K562 (cell line): Measurements from ENCODE around the gene RARG. TPM values are rescaled to one million over a fixed set of nuclear protein-coding genes. Genes with fewer than 3 reads are reported as not detected.

Source experiments
- BRD9 ChIP-seq: fragments of 450-650 bp; IDR thresholded peaks from 2 replicates; pipeline ENCODE4 v1.6.1; 2018; ENCODE audit warnings: low read depth; ENCODE audit not compliant: partially characterized antibody
- C11orf30 ChIP-seq: fragments of 450-650 bp; IDR thresholded peaks from 2 replicates; pipeline ENCODE4 v1.6.1; 2016; ENCODE audit warnings: low read depth, mild to moderate bottlenecking
- CBX5 ChIP-seq: IDR thresholded peaks from 2 replicates; pipeline ENCODE4 v1.6.1; 2014; ENCODE audit warnings: low read depth, borderline replicate concordance
- CREM ChIP-seq: IDR thresholded peaks from 2 replicates; pipeline ENCODE4 v1.6.1; 2014; ENCODE audit warnings: antibody characterized with exemption, low read depth
- HMG20A ChIP-seq: fragments of 450-650 bp; formaldehyde crosslinking; conservative IDR thresholded peaks from 2 replicates; pipeline ENCODE4 v1.4.0; 2020; ENCODE audit warnings: mild to moderate bottlenecking, mixed read lengths
- HNRNPL ChIP-seq: fragments of 200-400 bp; formaldehyde crosslinking; IDR thresholded peaks from 2 replicates; pipeline ENCODE4 v1.6.1; 2017; ENCODE audit warnings: low read depth, mild to moderate bottlenecking, low read length
- NFRKB ChIP-seq: fragments of 450-650 bp; IDR thresholded peaks from 2 replicates; pipeline ENCODE4 v1.6.1; 2016; ENCODE audit warnings: low read depth
- NR2C2 ChIP-seq, 2 experiments: fragments of 200-800 bp in 1 of 2; sonication (Bioruptor generic) in 1 of 2; sonication (generic) in 1 of 2; formaldehyde crosslinking in 1 of 2; IDR thresholded peaks; 2 replicates each; pipeline versions ENCODE4 v1.6.1 to v1.8.0; 2016 to 2022; ENCODE audit warnings: mild to moderate bottlenecking in 1 of 2, missing compliant biosample characterization in 1 of 2, missing genetic modification characterization in 1 of 2, missing genetic modification reagents in 1 of 2
- SAP30 ChIP-seq: fragments of 200-600 bp; sonication (generic); IDR thresholded peaks from 2 replicates; pipeline ENCODE4 v1.6.1; 2012; ENCODE audit warnings: borderline replicate concordance, low read depth, mild to moderate bottlenecking, moderate library complexity, low read length, control low read depth, inconsistent platforms; ENCODE audit not compliant: insufficient read depth, poor library complexity, severe bottlenecking
- ZNF76 ChIP-seq: fragments of 250-450 bp; sonication (Bioruptor Pico); IDR thresholded peaks from 2 replicates; pipeline ENCODE4 v1.4.0; 2020; ENCODE audit warnings: mild to moderate bottlenecking, moderate library complexity, borderline replicate concordance
- polyA plus RNA-seq, 8 experiments: library from polyadenylated mRNA; depleted of rRNA in 4 of 8; stranded (reverse) in 5 of 8; unstranded in 3 of 8; fragments of >200 nt; fragmentation: Nextera tagmentation in 2 of 8; fragmentation: Illumina TruSeq in 1 of 8; extraction: Ambion mirVana in 2 of 8; extraction: Trizol in 1 of 8; gene quantifications; 2 replicates each; pipeline versions ENCODE4 v1.2.1 to v1.2.3, GENCODE V29; 2011 to 2014; ENCODE audit warnings: inconsistent platforms in 1 of 8, missing spikeins in 1 of 8
- total RNA-seq, 7 experiments: library from RNA; depleted of rRNA in 6 of 7; stranded (reverse); fragments of >200 nt in 6 of 7; fragmentation: Illumina TruSeq in 2 of 7; extraction: Trizol in 2 of 7; gene quantifications; 2 replicates each; pipeline versions ENCODE4 v1.2.1 to v1.2.3, GENCODE V29; 2011 to 2021; ENCODE audit warnings: low replicate concordance in 1 of 7
- TF ChIP-seq, protein P1 (sequence below): fragments of 450-650 bp; formaldehyde crosslinking; IDR thresholded peaks from 2 replicates; pipeline ENCODE4 v1.4.0; 2020; ENCODE audit warnings: mild to moderate bottlenecking, mixed read lengths
- TF ChIP-seq, protein P2 (sequence below): fragments of 450-650 bp; IDR thresholded peaks from 2 replicates; pipeline ENCODE4 v1.7.0; 2016; ENCODE audit warnings: borderline replicate concordance

RARG gene
- total and polyA plus RNA-seq, 9 of the 15 experiments (the other 6 are each of a cell fraction or from before 2014, with no cell fraction given), result 0.18 to 7.6 (median 3.8) TPM

GRCh38 chr12:53251477-53252348, 19.7 kb upstream of the RARG start (continued):
- TF ChIP-seq, protein P1, sequence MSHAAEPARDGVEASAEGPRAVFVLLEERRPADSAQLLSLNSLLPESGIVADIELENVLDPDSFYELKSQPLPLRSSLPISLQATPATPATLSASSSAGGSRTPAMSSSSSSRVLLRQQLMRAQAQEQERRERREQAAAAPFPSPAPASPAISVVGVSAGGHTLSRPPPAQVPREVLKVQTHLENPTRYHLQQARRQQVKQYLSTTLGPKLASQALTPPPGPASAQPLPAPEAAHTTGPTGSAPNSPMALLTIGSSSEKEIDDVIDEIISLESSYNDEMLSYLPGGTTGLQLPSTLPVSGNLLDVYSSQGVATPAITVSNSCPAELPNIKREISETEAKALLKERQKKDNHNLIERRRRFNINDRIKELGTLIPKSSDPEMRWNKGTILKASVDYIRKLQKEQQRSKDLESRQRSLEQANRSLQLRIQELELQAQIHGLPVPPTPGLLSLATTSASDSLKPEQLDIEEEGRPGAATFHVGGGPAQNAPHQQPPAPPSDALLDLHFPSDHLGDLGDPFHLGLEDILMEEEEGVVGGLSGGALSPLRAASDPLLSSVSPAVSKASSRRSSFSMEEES (CRISPR knock-in tag), result peak; percentile 97
- TF ChIP-seq BRD9 (peak; percentile 31), NR2C2 (CRISPR knock-in tag; IDR thresholded peaks at IDR 0.05) (no peak), NR2C2 (tag; IDR thresholded peaks at IDR 0.05) (peak; percentile 68; the same call in 1 of the 2 replicates), CBX5 (no peak), HNRNPL (no peak), HMG20A (CRISPR knock-in tag) (no peak), SAP30 (peak; percentile 89), CREM (0 out of 2 replicates have a peak, but pooled peaks have one; percentile 8), ZNF76 (peak; percentile 57; the same call in 1 of the 2 replicates), C11orf30 (peak; percentile 97), NFRKB (peak; percentile 64; the same call in 1 of the 2 replicates)
- TF ChIP-seq, protein P2, sequence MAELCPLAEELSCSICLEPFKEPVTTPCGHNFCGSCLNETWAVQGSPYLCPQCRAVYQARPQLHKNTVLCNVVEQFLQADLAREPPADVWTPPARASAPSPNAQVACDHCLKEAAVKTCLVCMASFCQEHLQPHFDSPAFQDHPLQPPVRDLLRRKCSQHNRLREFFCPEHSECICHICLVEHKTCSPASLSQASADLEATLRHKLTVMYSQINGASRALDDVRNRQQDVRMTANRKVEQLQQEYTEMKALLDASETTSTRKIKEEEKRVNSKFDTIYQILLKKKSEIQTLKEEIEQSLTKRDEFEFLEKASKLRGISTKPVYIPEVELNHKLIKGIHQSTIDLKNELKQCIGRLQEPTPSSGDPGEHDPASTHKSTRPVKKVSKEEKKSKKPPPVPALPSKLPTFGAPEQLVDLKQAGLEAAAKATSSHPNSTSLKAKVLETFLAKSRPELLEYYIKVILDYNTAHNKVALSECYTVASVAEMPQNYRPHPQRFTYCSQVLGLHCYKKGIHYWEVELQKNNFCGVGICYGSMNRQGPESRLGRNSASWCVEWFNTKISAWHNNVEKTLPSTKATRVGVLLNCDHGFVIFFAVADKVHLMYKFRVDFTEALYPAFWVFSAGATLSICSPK, result no peak
- TF ChIP-seq, all 486 proteins: peak for 103
